Stomach (tissue), 19 donors: ENCODE measurements around the gene CD58. TPM values are rescaled to one million over a fixed set of nuclear protein-coding genes. Genes with fewer than 3 reads are reported as not detected.
"Not testable (repeated sequence)": the region's sequence is repeated elsewhere in the genome, so short reads cannot be mapped to it uniquely, and the experiment has no call there.

Experiments
- DNase-seq, 2 donors: peaks; one replicate each; pipeline versions ENCODE4 v3.0.0 to v3.0.0-alpha.2; 2013 to 2019
- H3K27ac ChIP-seq, 5 donors: fragments of 200-600 bp in 4 of 5; sonication (generic) in 4 of 5; one replicate each; pipeline ENCODE4 v1.5.1; 2013 to 2019; ENCODE audit warnings: mild to moderate bottlenecking in 1 of 5, moderate library complexity in 1 of 5
- H3K27me3 ChIP-seq, 3 donors: fragments of 200-600 bp; sonication (generic); one replicate each; pipeline ENCODE4 v1.5.1; 2017 to 2019; ENCODE audit warnings: mixed run types in 1 of 3
- H3K36me3 ChIP-seq, 4 donors: fragments of 200-600 bp; sonication (generic); 1 replicate in 3 of 4; 2 replicates in 1 of 4; pipeline ENCODE4 v1.5.1; 2016 to 2019
- H3K4me1 ChIP-seq, 4 donors: fragments of 200-600 bp; sonication (generic); one replicate each; pipeline ENCODE4 v1.5.1; 2016 to 2019
- H3K4me3 ChIP-seq, 4 donors: fragments of 200-600 bp; sonication (generic) in 3 of 4; one replicate each; pipeline ENCODE4 v1.5.1; 2016 to 2019; ENCODE audit warnings: mild to moderate bottlenecking in 1 of 4
- H3K9me3 ChIP-seq, 4 donors: fragments of 200-600 bp; sonication (generic); one replicate each; pipeline ENCODE4 v1.5.1; 2016 to 2019
- EP300 ChIP-seq: sonication (generic); formaldehyde crosslinking; IDR thresholded peaks from one replicate; pipeline ENCODE4 v1.6.1; 2017; ENCODE audit warnings: antibody characterized with exemption
- POLR2A ChIP-seq, 4 donors: fragments of 450-650 bp; IDR thresholded peaks; one replicate each; pipeline ENCODE4 v1.6.1; 2016; ENCODE audit warnings: antibody characterized with exemption in 4 of 4, control low read depth in 2 of 4, mild to moderate bottlenecking in 1 of 4, moderate library complexity in 1 of 4
- POLR2AphosphoS5 ChIP-seq, 3 donors: sonication (generic); formaldehyde crosslinking; IDR thresholded peaks; one replicate each; pipeline ENCODE4 v1.6.1; 2016; ENCODE audit warnings: antibody characterized with exemption in 3 of 3
- WGBS, 5 donors: extraction: QIAGEN DNeasy Blood & Tissue Kit in 3 of 5; methylation state at CpG; one replicate each; pipeline versions ENCODE4 v1.1.5 to v1.1.7; 2013 to 2018; 5-methylcytosine and 5-hydroxymethylcytosine counted together
- intact Hi-C: fragments of 100-400 bp; cut with DNase I; formaldehyde crosslinking; loops from one replicate; pipeline ENCODE4 v1.15.1; 2023; ENCODE audit warnings: low total_unique reads
- long read RNA-seq, 10 donors: transcript quantifications; one replicate each; lab custom pipeline, GENCODE V29; 2026
- polyA plus RNA-seq, 3 donors: library from polyadenylated mRNA; stranded (reverse); fragments of 200-250 nt; gene quantifications; one replicate each; pipeline ENCODE4 v1.2.3, GENCODE V29; 2013
- total RNA-seq, 5 donors: library from RNA; depleted of rRNA; stranded (reverse); fragments of >200 nt; gene quantifications; one replicate each; pipeline versions ENCODE4 v1.1.0 to v1.2.3, GENCODE V29; 2014 to 2016
- TF ChIP-seq, protein P1 (sequence below), 7 experiments: fragments of 450-650 bp in 4 of 7; fragments of 200-600 bp in 3 of 7; sonication (generic) in 3 of 7; IDR thresholded peaks; one replicate each; pipeline ENCODE4 v1.5.1; 2016 to 2019; ENCODE audit warnings: antibody characterized with exemption in 7 of 7, control low read depth in 2 of 7, mild to moderate bottlenecking in 1 of 7
- donor health status: healthy with polysubstance abuse.
- donor health status: Bipolar disorder and iron deficiency.
- donor health status: healthy.

Gene CD58, protein sequence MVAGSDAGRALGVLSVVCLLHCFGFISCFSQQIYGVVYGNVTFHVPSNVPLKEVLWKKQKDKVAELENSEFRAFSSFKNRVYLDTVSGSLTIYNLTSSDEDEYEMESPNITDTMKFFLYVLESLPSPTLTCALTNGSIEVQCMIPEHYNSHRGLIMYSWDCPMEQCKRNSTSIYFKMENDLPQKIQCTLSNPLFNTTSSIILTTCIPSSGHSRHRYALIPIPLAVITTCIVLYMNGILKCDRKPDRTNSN
- 10 to 100 TPM in 2 of 5 donors, 1 to 10 TPM in 3; 1.2 to 48.8 (median 7.6) TPM for total RNA-seq
- 10 to 100 TPM in 1 of 3 donors, 1 to 10 TPM in 2; 7.8 to 21.9 (median 9.7) TPM for polyA plus RNA-seq
- long read RNA-seq, donor 1, partial matches to known transcripts, result 0 of 2 reads
- long read RNA-seq, donor 1, other reads (novel, unspliced or antisense), result 0 of 2 reads
- long read RNA-seq, donor 2, transcript CD58-201 (4 exons, 892 nt), result major isoform, 5 of 11 reads
- long read RNA-seq, donor 2, partial matches to known transcripts, result 0 of 11 reads
- long read RNA-seq, donor 2, other reads (novel, unspliced or antisense), result 0 of 11 reads
- long read RNA-seq, donor 3, transcript CD58-202 (6 exons, 1,098 nt), result major isoform, 6 of 10 reads
- long read RNA-seq, donor 3, partial matches to known transcripts, result 0 of 10 reads
- long read RNA-seq, donor 3, other reads (novel, unspliced or antisense), result 0 of 10 reads
- long read RNA-seq, donor 4, partial matches to known transcripts, result 0 of 1 reads
- long read RNA-seq, donor 4, other reads (novel, unspliced or antisense), result 0 of 1 reads
- long read RNA-seq, donor 5, transcript CD58-202 (6 exons, 1,098 nt), result major isoform, 6 of 10 reads
- long read RNA-seq, donor 5, partial matches to known transcripts, result 0 of 10 reads
- long read RNA-seq, donor 5, other reads (novel, unspliced or antisense), result 0 of 10 reads
- long read RNA-seq, donor 6, result 0 reads
- long read RNA-seq, donor 7, partial matches to known transcripts, result 0 of 6 reads
- long read RNA-seq, donor 7, other reads (novel, unspliced or antisense), result 0 of 6 reads
- long read RNA-seq, donor 8, transcript CD58-202 (6 exons, 1,098 nt), result major isoform, 5 of 11 reads
- long read RNA-seq, donor 8, partial matches to known transcripts, result 0 of 11 reads
- long read RNA-seq, donor 8, other reads (novel, unspliced or antisense), result 0 of 11 reads
- long read RNA-seq, donor 9, partial matches to known transcripts, result 0 of 3 reads
- long read RNA-seq, donor 9, other reads (novel, unspliced or antisense), result 0 of 3 reads
- long read RNA-seq, donor 10, partial matches to known transcripts, result 0 of 5 reads
- long read RNA-seq, donor 10, other reads (novel, unspliced or antisense), result 0 of 5 reads

DNA sequence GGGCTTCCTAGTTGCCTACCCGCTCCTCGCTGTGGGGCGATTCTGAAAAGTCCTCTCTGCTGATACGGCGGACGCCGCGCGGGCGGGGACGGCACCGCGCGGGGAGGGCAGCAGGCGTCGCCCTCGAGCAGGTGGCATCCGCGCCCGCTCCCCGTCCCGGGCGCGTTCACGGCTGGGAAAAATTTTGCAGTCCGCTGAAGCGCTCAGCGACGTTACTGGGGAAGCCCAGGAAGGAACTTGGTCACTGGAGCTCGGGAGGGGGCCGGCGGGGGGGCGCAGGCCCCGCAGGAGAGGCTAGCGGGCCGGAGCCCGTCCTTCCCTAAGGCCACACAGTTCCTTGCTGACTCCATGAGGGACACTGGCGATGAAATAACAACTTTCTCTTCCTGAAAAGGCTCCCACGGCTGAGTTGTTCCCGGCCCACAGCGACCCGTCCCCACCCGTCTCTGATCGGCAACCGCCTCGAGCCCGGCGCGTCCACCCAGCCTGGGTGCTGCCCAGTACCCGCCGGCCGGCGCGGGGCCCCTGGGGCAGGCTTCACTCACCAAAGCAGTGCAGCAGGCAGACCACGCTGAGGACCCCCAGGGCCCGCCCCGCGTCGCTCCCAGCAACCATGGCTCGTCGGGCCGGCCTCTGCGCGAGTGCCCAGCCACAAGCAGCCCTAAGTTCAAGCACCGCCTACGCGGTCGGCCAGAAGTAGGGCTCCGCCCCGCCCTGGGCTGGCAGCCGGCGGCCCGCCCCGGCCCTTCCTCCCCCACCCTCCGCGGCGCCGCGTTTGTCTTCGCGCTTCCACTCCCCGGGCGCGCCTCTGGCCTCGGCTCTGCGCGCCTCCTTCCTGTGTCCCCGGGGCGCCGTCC, at the start of gene CD58:
Gene CD58 (minus strand): TSS at position 669 of the 857 bp plus-strand sequence. CDS start 54 bp downstream, at position 615.
- Histone ChIP-seq H3K27ac (peak within 1 kb of the TSS; percentile 94 to 98 (median 97)), H3K4me1 (peaks cover 19 to 70% (median 36%) of the 10 kb centered on the region in 4 donors), H3K4me3 (peak within 1 kb of the TSS; percentile 61 to 80 (median 69)), H3K9me3 (no peaks in the 10 kb centered on the region), H3K27me3 (no peaks in the 10 kb centered on the region), H3K36me3 (no peaks in the 10 kb centered on the region)
- TF ChIP-seq POLR2A (IDR thresholded peaks at IDR 0.05) (peak in 2 of 4 donors; percentile 15 to 34), EP300 (no peak), POLR2AphosphoS5 (IDR thresholded peaks at IDR 0.05) (peak in 2 of 3 donors; percentile 82 to 90)
- TF ChIP-seq, protein P1, sequence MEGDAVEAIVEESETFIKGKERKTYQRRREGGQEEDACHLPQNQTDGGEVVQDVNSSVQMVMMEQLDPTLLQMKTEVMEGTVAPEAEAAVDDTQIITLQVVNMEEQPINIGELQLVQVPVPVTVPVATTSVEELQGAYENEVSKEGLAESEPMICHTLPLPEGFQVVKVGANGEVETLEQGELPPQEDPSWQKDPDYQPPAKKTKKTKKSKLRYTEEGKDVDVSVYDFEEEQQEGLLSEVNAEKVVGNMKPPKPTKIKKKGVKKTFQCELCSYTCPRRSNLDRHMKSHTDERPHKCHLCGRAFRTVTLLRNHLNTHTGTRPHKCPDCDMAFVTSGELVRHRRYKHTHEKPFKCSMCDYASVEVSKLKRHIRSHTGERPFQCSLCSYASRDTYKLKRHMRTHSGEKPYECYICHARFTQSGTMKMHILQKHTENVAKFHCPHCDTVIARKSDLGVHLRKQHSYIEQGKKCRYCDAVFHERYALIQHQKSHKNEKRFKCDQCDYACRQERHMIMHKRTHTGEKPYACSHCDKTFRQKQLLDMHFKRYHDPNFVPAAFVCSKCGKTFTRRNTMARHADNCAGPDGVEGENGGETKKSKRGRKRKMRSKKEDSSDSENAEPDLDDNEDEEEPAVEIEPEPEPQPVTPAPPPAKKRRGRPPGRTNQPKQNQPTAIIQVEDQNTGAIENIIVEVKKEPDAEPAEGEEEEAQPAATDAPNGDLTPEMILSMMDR (IDR thresholded peaks at IDR 0.05), result peak in 4 of 7 experiments; percentile 27 to 78 (median 72)
- peak; percentile 91 to 96 for DNase-seq
- intact Hi-C loops, result loop anchor here (10.0 kb wide), 1 partner anchor 484 kb away; no protein-coding TSS in a partner anchor
- 0 to 1% (median 1%) methylated on average over 40 to 90 of the region's 90 CpGs for WGBS, 5 donors

DNA sequence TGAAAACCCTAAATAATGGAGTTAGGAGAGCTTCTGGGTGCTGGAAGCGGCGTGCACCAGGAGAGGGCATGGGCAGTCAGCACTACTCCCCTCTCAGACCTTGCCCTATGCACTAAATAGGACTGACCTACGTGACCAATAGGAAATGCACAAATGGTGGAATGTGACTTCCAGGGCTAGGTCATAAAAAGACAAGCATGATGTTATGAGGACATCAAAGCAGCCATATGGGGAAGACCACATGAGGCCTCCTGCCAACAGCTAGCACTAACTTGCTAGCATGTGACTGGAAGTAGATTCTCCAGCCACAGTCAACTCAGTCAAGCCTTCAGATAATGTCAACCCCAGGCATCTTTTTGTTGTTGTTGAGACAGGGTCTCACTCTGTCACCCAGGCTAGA, 49.6 kb upstream of the CD58 start:
- H3K36me3 ChIP-seq, intact Hi-C loops, H3K27me3 ChIP-seq, H3K9me3 ChIP-seq, DNase-seq, H3K27ac ChIP-seq, H3K4me3 ChIP-seq: not testable (repeated sequence)
- peaks cover 0 to 24% (median 9%) of the 10 kb centered on the region in 4 donors for H3K4me1 ChIP-seq
- WGBS, 5 donors, result 94 to 96% (median 96%) methylated on average over 3 of the region's 3 CpGs; no CpG with 5 or more reads in 1 of the 5 donors

DNA sequence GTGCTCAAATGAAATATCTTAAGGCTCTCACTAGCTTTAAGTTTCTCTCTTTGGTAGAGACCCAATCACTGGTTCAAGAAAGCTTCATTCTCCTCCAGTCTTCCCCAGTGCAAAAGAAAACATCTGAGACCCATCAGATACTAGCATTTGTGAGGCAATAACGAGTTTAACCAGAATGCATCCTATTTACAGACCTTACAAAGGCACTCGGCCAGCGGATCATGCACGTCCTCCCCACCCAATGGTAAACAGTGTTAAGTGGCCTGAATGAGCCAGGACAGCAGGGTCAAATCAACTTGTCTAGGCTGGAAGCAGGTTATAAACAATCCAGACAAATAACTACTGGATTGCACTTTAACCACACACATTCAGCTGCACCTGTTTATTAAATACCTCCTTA, 48.3 kb upstream of the CD58 start:
- H3K36me3 ChIP-seq, H3K27ac ChIP-seq, H3K27me3 ChIP-seq, intact Hi-C loops, H3K9me3 ChIP-seq, H3K4me3 ChIP-seq: not testable (repeated sequence)
- peak in 1 of 2 donors; percentile 51 for DNase-seq
- H3K4me1 ChIP-seq, result peaks cover 0 to 15% (median 6%) of the 10 kb centered on the region in 4 donors
- WGBS, 5 donors, result 12 to 21% (median 17%) methylated on average over 4 of the region's 4 CpGs

DNA sequence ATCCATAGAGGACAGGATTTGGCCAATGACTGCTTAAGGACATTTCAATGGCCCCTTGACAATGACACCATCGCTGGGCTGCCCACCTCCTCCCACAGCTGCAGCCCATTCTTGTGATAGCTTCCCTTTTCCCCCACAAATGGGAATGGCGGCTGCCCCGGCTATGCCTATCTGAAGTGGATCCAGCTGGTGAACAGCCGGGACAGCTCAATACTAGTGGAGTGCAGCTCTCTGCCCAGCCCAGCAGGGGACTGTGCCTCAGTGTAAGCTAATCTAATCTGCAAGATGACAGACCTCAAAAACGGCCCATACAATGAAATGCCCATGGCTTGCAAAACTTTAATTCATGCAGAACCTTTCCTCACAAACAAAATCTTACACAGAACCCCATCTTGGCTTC, 47.0 kb upstream of the CD58 start:
- H3K9me3 ChIP-seq, H3K36me3 ChIP-seq, H3K27ac ChIP-seq, intact Hi-C loops, DNase-seq, H3K4me3 ChIP-seq, H3K27me3 ChIP-seq: not testable (repeated sequence)
- peaks cover 0 to 11% (median 5%) of the 10 kb centered on the region in 4 donors for H3K4me1 ChIP-seq
- WGBS, 5 donors, result 61 to 72% (median 71%) methylated on average over 5 of the region's 5 CpGs

DNA sequence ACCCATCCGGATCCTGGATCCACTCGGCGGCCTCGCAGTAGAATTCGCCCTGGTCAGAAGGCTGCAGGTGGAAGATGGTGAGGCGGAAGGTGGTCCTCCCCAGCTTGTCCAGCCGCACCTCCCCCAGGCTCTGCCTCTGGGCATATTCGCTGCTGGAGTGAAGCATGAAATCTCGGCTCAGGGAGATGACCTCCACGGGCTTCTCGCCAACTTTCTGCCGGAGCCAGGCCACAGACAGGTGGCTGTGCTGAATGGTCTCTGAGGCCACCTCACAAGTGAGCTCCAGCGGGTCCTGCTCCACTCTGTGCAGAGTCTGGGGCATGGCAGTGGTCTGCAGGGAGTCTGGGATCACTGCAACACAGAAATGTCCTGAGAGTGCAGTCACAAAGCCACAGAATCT, 43.0 kb upstream of the CD58 start:
- H3K27ac ChIP-seq, H3K9me3 ChIP-seq, H3K4me3 ChIP-seq, DNase-seq, H3K4me1 ChIP-seq, H3K36me3 ChIP-seq, H3K27me3 ChIP-seq, intact Hi-C loops: not testable (repeated sequence)
- WGBS, 5 donors, result 79 to 95% (median 87%) methylated on average over 4 to 13 of the region's 13 CpGs

DNA sequence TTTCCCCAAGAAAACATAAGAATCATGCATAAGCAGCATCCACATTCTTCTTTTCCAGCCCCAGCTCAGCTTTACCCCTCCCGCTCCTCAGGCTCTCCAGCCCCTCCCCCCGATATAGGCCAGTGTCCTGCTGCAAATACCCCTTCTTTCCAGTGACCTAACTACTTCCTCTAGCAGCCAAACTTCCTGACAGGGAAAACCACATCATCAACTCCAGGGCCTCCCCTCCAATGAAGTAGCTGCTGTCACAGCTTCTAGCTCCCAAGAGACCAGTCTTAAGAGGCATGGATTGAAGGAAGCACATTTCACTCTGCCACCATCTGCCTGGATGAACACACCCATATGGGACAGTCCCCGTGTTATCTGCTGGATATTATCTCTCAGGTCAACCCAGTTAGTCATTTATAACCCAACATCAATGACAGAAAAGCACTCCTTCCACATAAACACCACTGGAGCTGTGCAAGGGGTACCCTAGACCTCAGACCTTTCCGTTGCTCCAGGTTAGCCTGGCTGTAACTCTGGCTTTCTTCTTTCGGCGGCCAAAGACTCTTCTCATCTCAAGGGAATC, 39.1 kb upstream of the CD58 start:
- WGBS, 5 donors, result 79 to 88% (median 84%) methylated on average over 5 to 6 of the region's 6 CpGs
- H3K9me3 ChIP-seq, H3K4me3 ChIP-seq, H3K27ac ChIP-seq, DNase-seq, intact Hi-C loops, H3K36me3 ChIP-seq, H3K27me3 ChIP-seq: not testable (repeated sequence)
- peaks cover 0 to 24% (median 12%) of the 10 kb centered on the region in 4 donors for H3K4me1 ChIP-seq

DNA sequence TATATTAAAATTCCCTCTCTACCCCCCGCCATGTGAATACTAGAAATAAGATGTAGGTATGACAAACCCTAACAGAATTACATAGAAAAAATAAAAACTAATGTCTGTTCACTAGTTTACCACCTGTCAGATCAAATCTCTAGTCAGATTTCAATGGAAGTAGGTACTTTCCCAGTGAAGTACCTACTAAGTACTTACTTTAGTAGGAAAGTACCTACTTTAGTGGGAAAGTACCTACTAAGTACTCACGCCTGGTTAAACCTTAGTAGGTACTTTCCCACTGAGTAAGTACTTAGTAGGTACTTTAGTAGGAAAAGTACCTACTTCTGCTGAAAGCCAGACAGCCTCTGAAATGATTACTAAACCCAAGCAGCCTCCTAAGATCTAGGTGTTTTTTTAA, 38.0 kb upstream of the CD58 start:
- intact Hi-C loops, H3K27me3 ChIP-seq, H3K36me3 ChIP-seq, H3K4me3 ChIP-seq, H3K27ac ChIP-seq, H3K9me3 ChIP-seq, DNase-seq: not testable (repeated sequence)
- WGBS, 5 donors, result 82 to 92% (median 85%) methylated on average over 2 of the region's 2 CpGs
- H3K4me1 ChIP-seq, result peaks cover 0 to 24% (median 12%) of the 10 kb centered on the region in 4 donors

DNA sequence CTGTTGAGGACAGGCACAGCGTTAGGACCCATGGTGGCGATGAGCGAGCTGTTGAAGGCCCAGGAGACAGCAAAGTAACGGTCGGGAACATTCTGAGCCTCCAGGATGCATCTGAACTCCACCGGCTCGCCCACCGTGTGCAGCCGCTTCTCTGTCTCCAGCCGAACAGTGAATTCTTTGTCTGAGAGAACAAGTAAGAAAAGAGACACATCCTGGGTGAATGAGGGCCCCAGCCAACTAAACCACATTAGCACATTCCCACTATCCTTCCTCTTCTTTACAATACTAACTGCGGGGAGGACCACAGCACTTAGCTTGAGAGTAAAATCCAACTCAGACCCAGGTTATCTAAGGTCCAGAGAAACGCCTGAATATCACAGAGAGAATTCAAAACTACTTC, 37.3 kb upstream of the CD58 start:
- H3K9me3 ChIP-seq, H3K4me3 ChIP-seq, H3K27ac ChIP-seq, intact Hi-C loops, H3K36me3 ChIP-seq, H3K27me3 ChIP-seq, DNase-seq: not testable (repeated sequence)
- peaks cover 0 to 24% (median 12%) of the 10 kb centered on the region in 4 donors for H3K4me1 ChIP-seq
- WGBS, 5 donors, result 73 to 90% (median 84%) methylated on average over 8 to 12 of the region's 12 CpGs
